NCI-H2029 (cell line): ENCODE measurements around the gene KIFAP3.
"Not testable (repeated sequence)": the region's sequence is repeated elsewhere in the genome, so short reads cannot be mapped to it uniquely, and the experiment has no call there.

Source experiments
- DNase-seq: peaks from one replicate; lab custom pipeline; 2025; lab: John Stamatoyannopoulos, UW

KIFAP3 gene

DNA sequence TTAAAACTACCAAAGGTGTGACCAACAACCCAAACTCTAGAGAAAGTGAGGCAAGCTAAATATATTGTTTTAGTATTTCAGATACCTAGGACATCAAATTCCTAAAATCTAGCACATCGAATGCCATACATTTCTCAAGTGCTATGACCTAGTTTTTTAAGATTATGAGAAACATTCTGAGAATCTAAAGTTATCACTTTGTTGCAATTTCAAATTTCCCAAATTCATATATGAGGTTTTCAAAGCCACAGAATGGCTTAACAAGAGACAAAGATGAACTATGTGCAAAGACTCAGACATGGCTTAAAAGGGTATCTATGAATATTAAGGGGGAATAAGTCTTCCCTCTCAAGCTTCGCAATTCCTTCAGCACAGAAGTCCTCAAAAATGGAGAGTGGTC, 187.6 kb downstream of the KIFAP3 start:
- no peak for DNase-seq

DNA sequence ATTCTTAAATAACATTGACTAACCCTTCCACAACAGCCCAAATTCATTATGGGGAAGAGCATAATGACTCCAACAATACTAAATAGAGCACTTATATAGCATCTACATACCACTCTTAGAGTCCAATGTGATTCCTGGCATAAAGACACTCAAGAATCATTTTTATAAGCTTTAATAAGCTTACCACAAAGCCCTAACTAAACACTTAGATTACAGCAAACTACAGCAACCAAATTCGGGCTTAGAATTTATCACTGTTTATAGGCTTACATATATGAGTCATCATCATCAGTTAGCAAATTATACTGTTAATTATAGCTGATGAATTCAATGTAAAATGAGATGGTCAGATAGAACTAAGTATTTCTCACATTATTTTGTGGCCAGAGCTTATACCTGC, 188.1 kb downstream of the KIFAP3 start:
- no peak for DNase-seq

DNA sequence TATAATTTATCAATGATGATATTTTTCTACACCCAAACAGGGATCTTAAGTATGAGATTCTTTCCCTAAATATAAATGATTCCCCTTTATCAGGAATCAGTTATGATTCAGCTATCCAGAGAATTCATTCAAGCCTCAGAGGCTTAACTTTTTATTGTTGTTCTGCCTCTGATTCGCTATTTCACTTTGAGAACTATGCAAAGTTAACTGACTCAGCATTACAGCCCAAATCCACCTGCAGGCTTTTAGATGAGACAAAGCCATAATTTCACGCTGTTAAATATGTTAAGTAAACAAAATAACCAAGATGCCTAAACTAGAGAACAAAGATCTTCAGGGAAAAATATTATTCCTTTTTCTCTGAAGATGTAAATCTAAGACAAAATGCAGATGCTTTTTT, 189.3 kb downstream of the KIFAP3 start:
- DNase-seq, result no peak

DNA sequence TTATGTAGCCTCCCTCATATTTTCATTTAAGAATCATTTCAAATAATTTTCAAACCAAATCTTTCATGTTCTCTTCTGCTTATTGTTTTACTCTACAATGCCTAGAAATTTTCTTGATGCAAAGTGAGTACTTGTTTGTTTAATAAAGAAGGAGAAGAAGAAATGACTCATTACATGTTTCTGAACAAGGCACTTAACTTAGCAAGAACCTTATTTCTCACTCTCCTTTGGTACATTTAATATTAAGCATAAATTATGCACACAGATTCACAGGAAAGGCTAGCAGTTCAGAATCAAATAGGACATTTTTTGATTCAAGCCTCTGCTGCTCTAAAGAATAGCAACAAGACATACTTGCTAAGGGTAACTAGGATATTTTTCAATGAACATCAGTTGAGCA, 189.9 kb downstream of the KIFAP3 start:
- DNase-seq, result no peak

DNA sequence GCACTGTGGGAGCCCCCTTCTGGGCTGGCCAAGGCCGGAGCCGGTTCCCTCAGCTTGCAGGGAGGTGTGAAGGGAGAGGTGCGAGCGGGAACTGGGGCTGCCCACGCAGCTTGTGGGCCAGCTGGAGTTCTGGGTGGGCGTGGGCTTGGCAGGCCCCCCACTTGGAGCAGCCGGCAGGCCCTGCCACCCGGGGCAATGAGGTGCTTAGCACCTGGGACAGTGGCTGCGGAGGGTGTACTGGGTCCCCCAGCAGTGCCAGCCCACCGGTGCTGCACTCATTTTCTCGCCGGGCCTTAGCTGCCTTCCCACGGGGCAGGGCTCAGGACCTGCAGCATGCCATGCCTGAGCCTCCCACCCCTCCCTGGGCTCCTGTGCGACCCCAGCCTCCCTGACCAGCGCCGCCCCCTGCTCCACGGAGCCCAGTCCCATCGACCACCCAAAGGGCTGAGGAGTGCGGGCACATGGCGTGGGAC, 192.4 kb downstream of the KIFAP3 start:
- no peak for DNase-seq

DNA sequence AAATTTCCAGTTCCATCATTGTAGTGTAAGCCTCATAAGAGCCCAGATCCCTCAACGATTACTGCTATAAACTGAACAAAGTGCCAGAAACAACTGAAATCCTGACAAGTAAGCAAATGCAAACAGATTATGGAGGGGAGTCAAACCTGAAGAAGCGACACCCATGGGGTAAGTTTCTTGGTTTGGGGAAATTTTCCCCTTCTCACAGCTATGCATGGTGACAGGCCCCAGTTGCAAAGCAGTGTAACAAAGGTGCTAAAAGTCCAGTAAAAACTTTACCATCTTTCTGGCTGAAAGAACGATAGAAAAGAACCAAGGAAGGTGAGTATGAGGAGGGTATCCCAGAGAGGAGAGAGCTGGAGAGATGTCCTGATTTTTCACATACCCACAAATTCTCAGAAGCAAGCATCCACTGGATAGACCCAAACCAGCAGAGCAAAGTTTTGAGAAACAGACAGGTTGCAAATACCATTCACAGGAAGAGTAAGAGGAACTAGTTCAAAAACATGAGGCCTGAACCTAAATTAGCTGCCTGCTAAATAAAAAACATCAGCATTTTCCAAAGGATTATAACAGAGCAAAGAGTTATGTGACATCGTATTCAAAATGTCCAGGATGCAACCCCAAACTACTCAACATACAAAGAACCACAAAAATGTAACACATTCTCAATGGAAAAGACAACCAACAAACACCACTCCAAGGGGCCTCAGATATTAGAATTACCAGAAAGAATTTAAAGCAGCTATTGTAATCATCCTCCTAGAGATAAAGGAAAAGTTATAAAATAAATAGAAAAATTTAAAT, 195.3 kb downstream of the KIFAP3 start:
- DNase-seq, result no peak

DNA sequence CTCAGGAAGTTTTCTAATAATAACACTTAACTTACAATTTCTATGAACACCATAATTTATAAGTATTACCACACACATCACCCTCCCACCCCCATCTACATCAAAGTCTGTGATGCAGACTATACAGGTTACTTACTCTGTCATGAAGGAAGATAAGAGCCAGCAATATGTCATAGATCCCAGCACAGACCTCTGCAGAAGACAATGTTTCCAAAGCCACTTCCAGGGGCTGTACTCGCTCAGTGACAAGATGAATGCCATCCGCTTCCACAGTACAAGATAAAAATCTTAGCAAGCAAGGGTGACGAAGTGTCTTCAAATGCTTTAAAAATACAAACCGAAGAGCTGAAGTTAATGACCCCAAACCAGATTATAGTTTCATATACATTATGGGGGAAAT, 196.0 kb downstream of the KIFAP3 start:
- no peak for DNase-seq

DNA sequence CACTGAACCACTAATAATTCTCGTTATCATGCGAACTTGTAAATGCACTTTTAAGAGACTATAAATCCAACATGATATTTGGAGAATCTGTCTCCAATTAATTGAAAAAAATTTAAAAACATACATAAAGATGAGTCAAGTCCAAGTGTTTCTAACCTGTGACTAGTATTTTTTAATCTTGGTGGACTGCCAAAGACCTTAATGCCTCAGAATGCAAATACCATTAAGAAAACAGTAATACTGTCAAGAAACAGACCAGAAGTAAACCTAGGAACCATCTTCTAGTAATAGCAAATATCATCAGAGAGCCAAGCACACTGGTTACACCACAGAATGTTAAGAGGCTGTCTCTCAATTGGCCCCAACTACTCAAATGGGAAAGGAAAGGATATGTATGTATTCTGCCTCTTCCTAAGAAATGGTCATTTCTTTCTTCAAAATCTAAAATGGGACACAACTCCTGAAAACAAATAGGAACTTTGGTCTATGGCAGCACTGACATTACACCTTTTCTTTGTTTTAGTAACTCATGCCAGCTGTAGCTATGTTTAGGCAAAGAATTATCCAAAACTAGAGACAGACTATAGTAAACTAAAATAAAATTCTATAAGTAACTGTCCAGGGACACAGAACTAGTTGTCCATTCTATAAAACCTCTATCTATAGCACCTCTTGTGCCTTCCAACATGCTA, 196.5 kb downstream of the KIFAP3 start:
- no peak for DNase-seq

DNA sequence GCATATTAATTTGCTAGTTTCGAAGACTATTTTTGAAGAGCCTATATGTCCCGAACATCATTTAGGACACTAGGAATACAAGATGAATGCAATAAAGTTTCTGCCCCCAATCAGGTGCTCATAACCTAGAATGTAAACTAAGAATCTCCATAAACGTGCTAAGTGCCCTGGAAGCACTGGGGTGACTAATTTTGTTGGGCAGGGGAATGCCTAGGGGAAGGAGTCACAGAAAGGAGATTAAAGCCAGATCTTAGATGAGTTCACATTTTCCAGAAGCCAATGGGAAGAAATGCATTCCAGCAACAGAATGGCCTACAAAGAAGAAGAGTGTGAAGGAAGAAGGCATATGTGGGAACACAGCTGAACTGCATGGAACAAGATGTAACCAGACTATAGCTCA, 200.3 kb downstream of the KIFAP3 start:
- no peak for DNase-seq

DNA sequence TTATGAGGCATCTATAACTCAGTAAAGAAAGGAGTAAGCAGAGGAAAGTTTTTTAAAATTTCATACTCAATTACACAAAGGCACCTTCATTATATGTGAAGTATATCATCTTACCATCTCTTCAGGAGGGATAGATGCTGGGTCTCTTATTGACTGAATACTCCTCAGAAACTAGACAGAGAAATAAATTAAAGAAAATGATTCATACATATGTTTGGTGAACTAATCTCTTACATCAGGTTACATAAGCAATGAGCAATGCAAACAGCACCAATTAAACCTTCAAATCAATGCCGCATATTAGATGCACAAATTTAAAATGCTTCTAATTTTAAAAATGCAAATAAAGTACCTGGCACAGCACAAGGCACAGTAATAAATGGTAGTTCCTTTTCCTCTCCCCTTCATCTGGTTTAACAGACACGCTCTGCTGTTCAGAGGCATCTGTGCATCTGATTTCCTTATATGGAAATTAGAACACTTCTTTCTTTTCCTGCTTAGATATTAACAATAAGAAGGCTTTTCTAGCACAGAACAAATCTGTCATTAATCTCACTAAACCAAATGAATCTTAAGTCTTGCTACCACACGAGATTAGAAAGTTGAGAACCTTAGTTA, 200.8 kb downstream of the KIFAP3 start:
- no peak for DNase-seq

DNA sequence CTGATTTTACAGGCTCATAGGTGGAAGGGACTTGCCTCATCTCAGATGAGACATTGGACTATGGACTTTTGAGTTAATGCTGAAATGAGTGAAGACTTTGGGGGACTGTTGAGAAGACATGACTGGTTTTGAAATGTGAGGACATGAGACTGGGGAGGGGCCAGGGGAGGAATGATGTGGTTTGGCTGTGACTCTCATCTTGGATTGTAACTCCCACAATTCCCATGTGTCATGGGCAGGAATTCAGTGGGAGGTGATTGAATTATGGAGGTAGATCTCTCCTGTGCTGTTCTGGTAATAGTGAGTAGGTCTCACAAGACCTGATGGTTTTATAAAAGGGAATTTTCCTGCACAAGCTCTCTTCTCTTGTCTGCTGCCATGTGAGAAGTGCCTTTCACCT, 201.6 kb downstream of the KIFAP3 start:
- no peak for DNase-seq

DNA sequence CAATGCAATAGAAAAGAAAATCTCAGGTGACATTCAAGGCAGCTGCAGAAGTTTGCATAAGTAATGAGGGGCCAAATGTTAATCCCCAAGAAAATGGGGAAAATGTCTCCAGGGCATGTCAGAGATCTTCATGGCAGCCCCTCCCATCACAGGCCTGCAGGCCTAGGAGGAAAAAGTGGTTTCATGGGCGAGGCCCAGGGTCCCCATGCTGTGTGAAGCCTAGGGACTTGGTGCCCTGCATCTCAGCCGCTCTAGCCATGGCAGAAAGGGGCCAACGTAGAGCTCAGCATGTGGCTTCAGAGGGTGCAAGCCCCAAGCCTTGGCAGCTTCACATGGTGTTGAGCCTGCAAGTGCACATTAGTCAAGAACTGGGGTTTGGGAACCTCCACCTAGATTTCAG, 202.5 kb downstream of the KIFAP3 start:
- not testable (repeated sequence) for DNase-seq
